D721Med (cell line): ENCODE data around the gene POLE.

Source experiments
- DNase-seq: peaks from one replicate; pipeline ENCODE4 v3.0.0; 2011; ENCODE audit warnings: low spot score; ENCODE audit not compliant: insufficient read length
- FAIRE-seq: peaks from 2 replicates; lab custom pipeline; 2011; peaks lifted over from hg19 to GRCh38; lab: Jason Lieb, UNC
- CTCF ChIP-seq: IDR thresholded peaks from 2 replicates; pipeline ENCODE4 v1.5.1; 2012; ENCODE audit warnings: mild to moderate bottlenecking, control low read depth; ENCODE audit not compliant: insufficient read depth; ENCODE audit errors: missing control alignments

The POLE gene

DNA sequence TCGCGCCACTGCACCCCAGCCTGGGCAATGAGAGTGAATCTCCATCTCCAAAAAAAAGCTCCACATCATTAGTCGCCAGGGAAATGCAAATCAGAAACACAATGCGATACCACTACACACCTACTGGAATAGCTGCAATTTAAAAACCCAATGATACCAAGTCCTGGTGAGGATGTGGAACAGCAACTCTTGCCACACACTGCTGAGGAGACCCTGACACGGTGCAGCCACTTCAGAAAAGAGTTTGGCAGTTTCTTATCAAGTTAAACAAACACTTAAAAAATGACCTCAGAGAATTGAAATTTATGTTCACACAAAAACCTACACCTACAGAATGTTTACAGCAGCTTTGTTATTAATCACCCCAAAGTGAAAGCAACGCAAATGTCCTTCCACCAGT is 56.5 kb downstream of the POLE start:
- DNase-seq: no peak
- no peak for TF ChIP-seq CTCF
- no peak for FAIRE-seq

GRCh38 chr12:132629330-132629729 is 57.8 kb downstream of the POLE start:
- FAIRE-seq: no peak
- no peak for TF ChIP-seq CTCF
- DNase-seq: no peak

DNA sequence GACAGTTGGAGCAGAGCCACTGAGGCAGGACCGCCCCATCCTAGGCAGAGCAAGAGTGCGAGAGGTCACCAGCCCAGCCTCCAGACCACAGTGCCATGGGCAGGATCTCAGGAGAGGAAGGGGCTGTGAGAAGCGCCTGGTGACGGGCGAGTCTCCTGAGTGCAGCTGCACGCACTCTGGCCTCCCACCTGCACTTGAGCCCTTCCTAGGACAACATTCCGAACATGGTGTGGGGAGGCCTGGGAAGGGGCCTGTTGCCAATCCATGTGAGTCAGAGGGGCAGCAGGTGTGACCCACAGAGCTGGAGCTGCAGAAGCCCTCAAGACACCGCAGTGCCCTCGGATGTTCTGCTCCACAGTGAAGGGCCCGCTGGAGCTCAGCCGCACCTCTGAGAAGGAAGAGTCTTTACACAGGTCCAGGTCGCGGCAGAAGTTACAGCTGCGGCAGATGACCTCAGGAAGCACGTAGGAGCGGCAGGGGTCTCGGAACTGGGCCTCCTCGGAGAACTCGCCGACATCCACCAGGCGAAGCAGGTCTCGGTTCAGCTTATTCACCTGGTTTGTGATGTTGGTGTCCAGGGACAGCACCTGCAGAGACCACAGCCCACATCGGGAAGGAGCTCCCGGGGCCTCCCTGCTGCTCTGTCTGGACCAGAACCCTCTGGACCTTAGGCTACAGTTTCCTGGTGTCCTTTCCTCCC is 61.3 kb downstream of the POLE start:
- DNase-seq (no peak), FAIRE-seq (no peak)
- no peak for TF ChIP-seq CTCF

DNA sequence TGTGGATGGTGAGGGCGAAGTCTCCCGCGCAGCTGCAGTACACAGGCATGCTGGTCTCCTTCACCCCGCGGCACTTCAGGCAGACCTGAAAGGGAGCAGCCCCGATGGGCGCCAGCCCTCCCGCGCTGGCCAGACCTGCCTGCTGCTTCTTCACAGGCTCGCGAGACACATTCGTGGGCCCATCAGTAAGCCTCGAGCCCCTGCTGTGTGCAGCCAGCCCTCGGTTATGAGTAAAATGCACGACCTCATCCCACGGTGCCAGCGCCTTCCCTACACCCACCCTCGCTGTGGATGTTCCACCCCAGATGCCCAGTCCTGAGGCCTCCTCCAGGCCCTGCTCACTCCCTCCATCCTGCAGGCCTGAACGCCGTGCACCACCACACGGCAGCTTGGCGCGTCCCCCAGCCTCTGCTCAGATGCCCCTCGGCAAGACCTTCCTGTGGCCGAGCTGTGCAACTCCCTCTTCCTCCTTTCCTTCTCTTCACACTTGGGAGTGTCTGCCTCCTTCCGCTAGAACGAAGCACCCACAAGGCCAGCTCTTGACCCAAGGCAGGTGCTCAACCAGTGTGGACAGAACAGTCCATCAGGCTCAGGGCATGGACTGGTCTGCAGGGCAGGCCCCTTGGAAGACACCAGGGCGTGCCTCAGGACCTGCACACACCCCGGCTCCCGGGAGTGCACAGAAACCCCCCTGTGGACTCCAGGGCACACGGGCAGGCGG is 62.1 kb downstream of the POLE start:
- no peak for TF ChIP-seq CTCF
- no peak for DNase-seq
- no peak for FAIRE-seq

- DNase-seq (no peak), FAIRE-seq (no peak)
- no peak for TF ChIP-seq CTCF
Measured at GRCh38 chr12:132624186-132624855, 62.8 kb downstream of the POLE start.

- TF ChIP-seq CTCF: no peak
- DNase-seq (no peak), FAIRE-seq (no peak)
Measured at GRCh38 chr12:132623072-132623869, 63.9 kb downstream of the POLE start.
